Rectal smooth muscle tissue (tissue), 1 donor: ENCODE data around the gene COL11A2.
A peak's percentile ranks its signal among the peaks of the same experiment; 100 is the strongest.
"Not testable (repeated sequence)": the region's sequence is repeated elsewhere in the genome, so short reads cannot be mapped to it uniquely, and the experiment has no call there.

Experiments used
- H3K27ac ChIP-seq: one replicate; pipeline ENCODE4 v1.7.0; 2013; ENCODE audit warnings: low read depth, low read length, inconsistent platforms
- H3K27me3 ChIP-seq: one replicate; pipeline ENCODE4 v1.7.0; 2013; ENCODE audit warnings: low read length; ENCODE audit not compliant: control insufficient read depth, insufficient read depth
- H3K36me3 ChIP-seq: one replicate; pipeline ENCODE4 v1.7.0; 2013; ENCODE audit warnings: low read length; ENCODE audit not compliant: control insufficient read depth, insufficient read depth
- H3K4me1 ChIP-seq: one replicate; pipeline ENCODE4 v1.7.0; 2013; ENCODE audit warnings: low read length; ENCODE audit not compliant: control insufficient read depth, insufficient read depth
- H3K4me3 ChIP-seq: one replicate; pipeline ENCODE4 v1.7.0; 2013; ENCODE audit warnings: low read length
- H3K9ac ChIP-seq: one replicate; pipeline ENCODE4 v1.7.0; 2013; ENCODE audit warnings: low read length

Gene COL11A2

GRCh38 chr6:33192105-33192646, at the start of gene COL11A2:
COL11A2 (minus strand) TSS chr6:33192467; CDS start chr6:33192240, 227 bp downstream.
- peak within 1 kb of the TSS; percentile 6 for H3K9ac ChIP-seq
- peak within 1 kb of the TSS; percentile 37 for H3K27ac ChIP-seq
- H3K4me3 ChIP-seq: peak within 1 kb of the TSS; percentile 45

GRCh38 chr6:33241968-33242367, 49.7 kb upstream of the COL11A2 start:
- H3K27me3 ChIP-seq: no peaks in the 10 kb centered on the region
- no peaks in the 10 kb centered on the region for H3K4me1 ChIP-seq
- no peak overlapping the region for H3K4me3 ChIP-seq

More at GRCh38 chr6:33192105-33192646, at the start of gene COL11A2:
- Histone ChIP-seq H3K4me1 (no peaks in the 10 kb centered on the region), H3K36me3 (peaks cover 23% of the 10 kb centered on the region), H3K27me3 (peaks cover 17% of the 10 kb centered on the region)

DNA sequence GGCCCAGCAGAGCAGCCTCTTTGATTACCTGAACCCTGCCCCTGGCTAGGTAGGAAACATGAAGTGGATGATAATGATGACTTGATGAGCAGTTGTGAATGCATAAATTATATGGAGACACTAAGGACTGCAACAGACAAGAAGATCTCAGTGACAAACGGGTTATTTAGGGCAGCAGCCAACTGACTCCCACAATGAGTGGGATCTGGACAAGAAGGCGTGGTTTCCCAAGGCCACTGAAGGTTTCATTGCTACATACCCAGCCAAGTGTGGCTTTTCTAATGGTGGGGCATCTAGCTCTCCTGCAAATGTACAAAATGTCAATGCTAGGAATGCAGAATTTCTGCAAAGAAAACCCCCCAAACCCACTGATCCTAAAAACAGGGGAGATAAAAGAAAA, 45.5 kb upstream of the COL11A2 start:
- Histone ChIP-seq H3K4me3 (no peak overlapping the region), H3K9ac (no peak overlapping the region), H3K36me3 (no peaks in the 10 kb centered on the region), H3K27ac (no peak overlapping the region), H3K27me3 (no peaks in the 10 kb centered on the region), H3K4me1 (no peaks in the 10 kb centered on the region)

More at GRCh38 chr6:33241968-33242367, 49.7 kb upstream of the COL11A2 start:
- H3K36me3 ChIP-seq: no peaks in the 10 kb centered on the region
- H3K27ac ChIP-seq: no peak overlapping the region
- H3K9ac ChIP-seq: no peak overlapping the region

DNA sequence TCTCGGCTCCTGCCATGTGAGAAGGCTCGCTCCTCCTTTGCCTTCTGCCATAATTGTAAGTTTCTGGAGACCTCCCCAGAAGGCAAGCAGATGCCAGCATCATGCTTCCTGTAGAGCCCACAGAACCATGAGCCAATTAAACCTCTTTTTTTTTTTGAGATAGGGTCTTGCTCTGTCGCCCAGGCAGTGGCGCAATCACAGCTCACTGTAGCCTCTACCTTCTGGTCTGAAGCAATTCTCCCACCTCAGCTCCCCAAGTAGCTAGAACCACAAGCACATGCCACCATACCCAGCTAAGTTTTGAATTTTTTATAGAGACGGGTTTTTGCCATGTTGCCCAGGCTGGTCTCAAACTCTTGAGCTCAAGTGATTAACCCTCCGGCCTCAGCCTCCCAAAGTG, 44.6 kb upstream of the COL11A2 start:
- H3K4me3 ChIP-seq: no peak overlapping the region
- no peak overlapping the region for H3K9ac ChIP-seq
- no peak overlapping the region for H3K27ac ChIP-seq
- no peaks in the 10 kb centered on the region for H3K27me3 ChIP-seq
- H3K4me1 ChIP-seq: no peaks in the 10 kb centered on the region
- no peaks in the 10 kb centered on the region for H3K36me3 ChIP-seq

DNA sequence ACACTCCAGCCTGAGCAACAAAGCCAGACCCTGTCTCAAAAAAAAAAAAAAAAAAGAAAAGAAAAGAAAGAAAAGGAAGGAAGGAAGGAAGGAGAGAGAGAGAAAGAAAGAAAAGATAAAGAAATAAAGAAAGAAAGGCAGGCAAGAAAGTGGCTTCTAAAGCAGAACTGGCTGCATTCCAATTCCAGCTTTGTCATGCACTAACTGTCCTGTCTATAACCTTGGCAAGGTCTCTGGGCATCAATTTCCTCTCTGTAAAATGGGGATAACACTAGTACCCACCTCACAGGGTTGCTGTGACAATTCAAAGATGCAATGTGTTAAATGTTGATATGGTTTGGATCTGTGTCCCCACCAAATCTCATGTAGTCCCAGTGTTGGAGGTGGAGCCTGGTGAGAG, 44.1 kb upstream of the COL11A2 start:
- Histone ChIP-seq H3K9ac (no peak overlapping the region), H3K27ac (no peak overlapping the region), H3K4me1 (no peaks in the 10 kb centered on the region), H3K4me3 (no peak overlapping the region), H3K36me3 (no peaks in the 10 kb centered on the region), H3K27me3 (no peaks in the 10 kb centered on the region)

GRCh38 chr6:33235221-33235634, 43.0 kb upstream of the COL11A2 start:
- no peak overlapping the region for H3K27ac ChIP-seq
- no peak overlapping the region for H3K9ac ChIP-seq
- no peaks in the 10 kb centered on the region for H3K36me3 ChIP-seq
- H3K27me3 ChIP-seq: no peaks in the 10 kb centered on the region
- H3K4me1 ChIP-seq: no peaks in the 10 kb centered on the region
- no peak overlapping the region for H3K4me3 ChIP-seq

DNA sequence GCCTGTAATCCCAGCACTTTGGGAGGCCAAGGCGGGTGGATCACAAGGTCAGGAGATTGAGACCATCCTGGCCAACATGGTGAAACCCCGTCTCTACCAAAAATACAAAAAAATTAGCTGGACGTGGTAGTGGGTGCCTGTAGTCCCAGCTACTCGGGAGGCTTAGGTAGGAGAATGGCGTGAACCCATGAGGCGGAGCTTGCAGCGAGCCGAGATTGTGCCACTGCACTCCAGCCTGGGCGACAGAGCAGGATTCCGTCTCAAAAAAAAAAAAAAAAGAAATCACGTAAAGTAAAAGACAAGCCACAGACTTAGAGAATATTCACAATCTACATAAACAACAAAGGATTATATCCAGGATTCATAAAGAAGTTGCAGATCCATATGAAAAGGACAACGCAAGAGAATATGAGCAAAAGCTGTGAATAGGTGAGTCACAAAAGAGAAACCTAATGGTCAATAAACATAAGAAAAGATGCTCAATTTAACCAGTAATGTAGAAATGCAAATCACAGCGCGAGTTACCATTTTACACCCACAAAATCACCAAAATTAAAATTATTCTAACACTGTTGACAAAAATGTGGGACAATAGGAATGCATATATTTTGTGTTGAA, 34.3 kb upstream of the COL11A2 start:
- not testable (repeated sequence) for H3K4me3 ChIP-seq, H3K36me3 ChIP-seq, H3K27me3 ChIP-seq, H3K4me1 ChIP-seq, H3K27ac ChIP-seq, H3K9ac ChIP-seq

- no peaks in the 10 kb centered on the region for H3K27me3 ChIP-seq
- H3K4me3 ChIP-seq: no peak overlapping the region
- H3K4me1 ChIP-seq: peaks cover 3% of the 10 kb centered on the region
- no peak overlapping the region for H3K9ac ChIP-seq
- H3K27ac ChIP-seq: no peak overlapping the region
- no peaks in the 10 kb centered on the region for H3K36me3 ChIP-seq
These were observed 25.4 kb upstream of the COL11A2 start for GRCh38 chr6:33217681-33218080.

DNA sequence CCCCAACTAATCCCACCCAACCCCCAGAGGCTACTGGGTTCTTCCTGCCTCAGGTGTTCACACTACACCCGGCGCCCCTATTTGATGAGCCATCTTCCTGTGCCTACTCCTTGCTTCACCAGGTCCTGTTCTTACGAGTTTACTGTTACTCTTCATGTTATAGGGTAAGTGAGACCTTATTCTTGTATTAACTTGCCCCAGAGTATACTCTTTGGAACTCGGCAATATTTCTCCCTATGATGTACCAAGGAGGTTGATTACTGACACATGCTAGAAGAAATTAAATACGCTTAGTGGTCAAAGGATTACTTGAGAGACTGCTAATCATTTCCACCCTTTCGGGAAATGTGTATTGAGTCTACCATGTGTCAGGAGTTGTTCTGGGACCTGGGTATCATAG, 25.0 kb upstream of the COL11A2 start:
- H3K27ac ChIP-seq: no peak overlapping the region

DNA sequence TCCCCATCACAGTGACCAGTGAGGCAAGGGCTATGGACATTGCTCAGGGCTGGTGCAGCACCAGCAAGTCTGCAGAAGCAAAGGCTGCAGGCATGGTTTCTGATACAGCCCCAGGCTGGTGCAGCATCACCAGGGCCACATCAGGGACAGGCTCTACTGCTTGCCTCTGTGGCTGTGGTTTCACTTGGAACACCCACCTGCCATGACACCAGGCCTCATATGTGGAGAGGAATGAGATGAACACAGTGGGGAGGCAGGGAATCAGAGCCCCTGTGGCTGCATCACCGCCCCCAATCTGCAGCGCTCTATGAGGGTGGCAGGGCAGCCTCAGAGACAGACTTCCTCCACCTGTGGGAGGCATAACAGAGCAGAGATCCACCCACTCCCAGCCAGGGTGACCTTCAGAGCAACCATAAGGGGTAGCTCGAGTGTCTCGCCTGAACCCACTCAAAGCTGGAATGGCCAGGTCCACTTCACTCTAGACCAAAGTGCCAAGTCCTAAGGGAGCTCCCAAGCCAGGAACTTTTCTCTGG, 23.9 kb upstream of the COL11A2 start:
- H3K36me3 ChIP-seq: no peaks in the 10 kb centered on the region
- H3K9ac ChIP-seq: no peak overlapping the region
- H3K27ac ChIP-seq: no peak overlapping the region
- H3K4me3 ChIP-seq: no peak overlapping the region
- H3K4me1 ChIP-seq: peaks cover 3% of the 10 kb centered on the region
- no peaks in the 10 kb centered on the region for H3K27me3 ChIP-seq

More for the DNA sequence above, 25.0 kb upstream of the COL11A2 start:
- Histone ChIP-seq H3K4me3 (no peak overlapping the region), H3K4me1 (peaks cover 3% of the 10 kb centered on the region), H3K36me3 (no peaks in the 10 kb centered on the region), H3K27me3 (no peaks in the 10 kb centered on the region), H3K9ac (no peak overlapping the region)

DNA sequence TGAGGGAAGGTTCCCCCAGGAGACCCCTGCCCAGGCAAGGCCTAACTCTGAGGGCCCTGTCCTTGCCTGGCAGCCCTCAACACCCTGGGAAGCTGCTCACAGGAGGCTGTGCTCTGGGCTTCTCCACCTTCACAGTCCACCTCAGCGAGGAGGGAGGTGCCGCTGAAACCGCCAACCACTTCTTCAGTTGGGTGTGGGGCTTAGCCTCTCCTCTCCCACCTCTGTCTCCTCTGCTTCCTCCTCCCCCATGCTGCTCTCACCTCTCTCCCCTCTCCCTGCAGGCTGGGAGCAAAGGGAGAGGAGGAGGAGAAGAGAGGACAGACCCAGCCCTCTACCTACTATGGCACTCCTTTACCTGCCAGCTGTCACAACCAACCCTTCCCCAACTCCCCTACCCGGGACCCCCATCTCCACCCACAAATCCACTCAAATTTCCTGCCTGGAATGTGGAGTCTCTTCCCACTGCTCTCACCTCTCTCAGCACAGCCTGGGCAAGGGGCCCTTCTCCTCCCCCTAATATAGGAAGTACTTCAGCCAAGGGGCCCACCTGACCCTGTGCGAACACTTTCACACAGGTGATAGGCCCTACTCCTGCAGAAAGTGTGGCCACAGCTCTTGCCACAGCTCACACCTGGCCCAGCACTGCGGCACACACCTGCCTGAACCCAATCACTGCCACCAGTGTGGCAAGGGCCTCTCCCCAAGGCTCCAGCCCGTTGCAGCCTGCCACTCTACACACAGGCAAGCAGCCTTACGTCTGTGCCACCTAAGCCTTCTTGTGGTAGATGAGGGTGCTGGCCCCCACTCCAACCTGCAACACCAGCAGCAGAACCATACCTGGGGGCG, 23.2 kb upstream of the COL11A2 start:
- Histone ChIP-seq H3K4me3 (no peak overlapping the region), H3K36me3 (peaks cover 2% of the 10 kb centered on the region), H3K4me1 (peaks cover 3% of the 10 kb centered on the region), H3K27me3 (no peaks in the 10 kb centered on the region), H3K9ac (no peak overlapping the region), H3K27ac (no peak overlapping the region)

DNA sequence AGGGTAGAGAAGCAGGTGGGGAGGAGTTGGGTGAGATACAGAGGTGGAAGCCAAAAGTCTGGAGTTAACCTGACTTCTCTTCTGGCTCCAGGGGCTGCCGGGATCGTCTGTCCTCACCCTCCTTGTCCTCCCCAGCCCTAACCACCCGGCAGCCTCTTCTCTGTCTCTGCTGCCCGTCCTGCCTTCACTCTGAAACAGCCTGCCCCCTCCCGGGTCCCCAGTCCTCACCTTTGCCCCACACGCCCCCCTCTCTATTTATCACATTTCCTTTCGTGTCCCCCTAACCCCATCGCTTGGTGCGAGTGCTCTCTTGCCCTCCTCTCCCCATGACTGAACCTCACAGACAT, 21.7 kb upstream of the COL11A2 start:
- Histone ChIP-seq H3K9ac (no peak overlapping the region), H3K4me1 (peaks cover 3% of the 10 kb centered on the region), H3K27me3 (no peaks in the 10 kb centered on the region), H3K27ac (no peak overlapping the region), H3K36me3 (peaks cover 5% of the 10 kb centered on the region), H3K4me3 (peak overlapping the region; percentile 69)
